ENCODE measurements around the gene MACF1.

MACF1 gene

DNA sequence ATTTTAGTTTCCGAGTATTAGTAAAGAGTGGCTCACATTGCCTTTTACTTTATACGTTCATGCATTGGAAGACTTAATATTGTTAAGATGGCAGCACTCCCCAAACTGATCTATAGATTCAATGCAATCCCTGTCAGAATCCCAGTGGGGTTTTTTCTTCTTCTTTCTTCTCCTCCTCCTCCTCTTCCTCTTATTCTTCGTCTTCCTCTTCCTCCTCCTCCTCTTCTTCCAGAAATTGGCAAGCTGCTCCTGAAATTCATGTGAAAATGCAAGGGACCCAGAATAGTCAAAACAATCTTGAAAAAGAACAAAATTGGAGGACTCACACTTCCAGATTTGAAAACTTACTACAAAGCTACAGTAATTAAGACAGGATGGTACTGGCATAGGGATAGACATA lies 23.2 kb upstream of the MACF1 start:
- Histone ChIP-seq H3K36me3 (ENCODE audit: control insufficient read depth, insufficient read depth, low read length) (no peaks in the 10 kb centered on the region), H3K9ac (ENCODE audit: low read depth, low read length) (no peak overlapping the region), H3K27me3 (ENCODE audit: control insufficient read depth, insufficient read depth, low read length) (no peaks in the 10 kb centered on the region), H3K4me3 (ENCODE audit: low read depth, low read length) (no peak overlapping the region), H3K27ac (ENCODE audit: low read depth, low read length) (no peak overlapping the region), H3K9me3 (ENCODE audit: control insufficient read depth, insufficient read depth, low read length) (no peaks in the 10 kb centered on the region), H3K4me1 (ENCODE audit: control insufficient read depth, insufficient read depth, low read length) (peaks cover 40% of the 10 kb centered on the region)

DNA sequence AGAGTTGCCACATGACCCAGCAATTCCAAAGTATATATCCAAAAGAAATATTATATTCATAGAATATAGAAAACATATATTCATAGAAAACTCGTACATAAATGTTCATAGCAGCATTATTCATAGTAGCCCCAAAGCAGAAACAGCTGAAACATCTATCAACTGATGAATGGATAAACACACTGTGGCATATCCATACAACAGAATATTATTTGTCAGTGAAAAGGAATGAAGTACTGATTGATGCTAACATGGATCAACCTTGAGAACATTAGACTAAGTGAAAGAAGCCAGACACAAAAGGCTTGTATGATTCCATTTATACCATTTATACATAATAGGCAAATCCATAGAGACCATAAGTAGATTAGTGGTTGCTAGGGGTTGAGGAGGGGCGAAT lies 21.7 kb upstream of the MACF1 start:
- Histone ChIP-seq H3K4me1 (ENCODE audit: control insufficient read depth, insufficient read depth, low read length) (peaks cover 33% of the 10 kb centered on the region), H3K9me3 (ENCODE audit: control insufficient read depth, insufficient read depth, low read length) (no peaks in the 10 kb centered on the region)

DNA sequence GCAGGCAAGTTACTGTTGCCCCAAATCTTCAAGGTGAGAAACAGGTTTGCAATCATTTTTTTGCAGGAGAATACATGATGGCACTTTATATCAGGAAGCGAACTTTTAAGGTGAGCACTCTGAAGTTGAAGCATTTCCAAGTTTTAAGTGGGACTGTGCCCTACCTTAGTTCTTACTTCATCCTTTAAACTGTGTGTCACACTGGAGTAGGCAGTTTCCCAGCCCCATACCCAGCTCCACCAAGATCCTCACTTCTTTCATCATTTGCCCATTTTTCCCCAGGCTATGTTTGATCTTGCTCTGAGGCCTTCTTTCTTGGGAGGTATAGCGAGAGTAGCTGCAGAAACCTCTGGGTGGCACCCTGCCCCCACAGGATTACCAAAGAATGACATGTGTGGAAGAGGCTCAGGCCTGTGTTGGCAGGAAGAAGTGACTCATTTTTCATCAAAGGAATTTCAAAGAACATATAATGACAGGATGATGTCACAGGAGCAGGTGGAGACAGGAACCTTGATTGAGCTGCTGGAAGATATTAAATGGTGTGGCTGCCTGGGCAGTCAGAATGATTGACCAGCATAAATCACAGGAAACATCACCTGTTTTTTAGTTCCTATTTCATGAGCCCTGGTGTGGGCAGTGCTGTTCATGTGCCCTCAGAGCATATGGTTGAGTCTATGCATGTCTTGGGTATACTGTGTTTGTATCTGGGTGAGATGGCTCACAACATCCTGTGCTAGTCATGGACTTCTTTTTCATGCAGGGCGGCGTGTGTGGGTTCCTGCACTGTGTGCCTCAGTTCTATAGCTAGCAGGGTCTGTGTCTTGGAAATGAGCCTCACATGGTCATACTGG lies 20.8 kb upstream of the MACF1 start:
- no peaks in the 10 kb centered on the region for H3K36me3 ChIP-seq (ENCODE audit: control insufficient read depth, insufficient read depth, low read length)
- peaks cover 26% of the 10 kb centered on the region for H3K4me1 ChIP-seq (ENCODE audit: control insufficient read depth, insufficient read depth, low read length)
- H3K4me3 ChIP-seq (ENCODE audit: low read depth, low read length) = no peak overlapping the region
- peak overlapping the region; percentile 23 for H3K27ac ChIP-seq (ENCODE audit: low read depth, low read length)
- no peaks in the 10 kb centered on the region for H3K27me3 ChIP-seq (ENCODE audit: control insufficient read depth, insufficient read depth, low read length)
- H3K9ac ChIP-seq (ENCODE audit: low read depth, low read length) = no peak overlapping the region
- H3K9me3 ChIP-seq (ENCODE audit: control insufficient read depth, insufficient read depth, low read length) = no peaks in the 10 kb centered on the region

More for the DNA sequence above, 21.7 kb upstream of the MACF1 start:
- H3K27me3 ChIP-seq (ENCODE audit: control insufficient read depth, insufficient read depth, low read length) = no peaks in the 10 kb centered on the region
- no peaks in the 10 kb centered on the region for H3K36me3 ChIP-seq (ENCODE audit: control insufficient read depth, insufficient read depth, low read length)
- no peak overlapping the region for H3K27ac ChIP-seq (ENCODE audit: low read depth, low read length)
- no peak overlapping the region for H3K4me3 ChIP-seq (ENCODE audit: low read depth, low read length)
- H3K9ac ChIP-seq (ENCODE audit: low read depth, low read length) = no peak overlapping the region

DNA sequence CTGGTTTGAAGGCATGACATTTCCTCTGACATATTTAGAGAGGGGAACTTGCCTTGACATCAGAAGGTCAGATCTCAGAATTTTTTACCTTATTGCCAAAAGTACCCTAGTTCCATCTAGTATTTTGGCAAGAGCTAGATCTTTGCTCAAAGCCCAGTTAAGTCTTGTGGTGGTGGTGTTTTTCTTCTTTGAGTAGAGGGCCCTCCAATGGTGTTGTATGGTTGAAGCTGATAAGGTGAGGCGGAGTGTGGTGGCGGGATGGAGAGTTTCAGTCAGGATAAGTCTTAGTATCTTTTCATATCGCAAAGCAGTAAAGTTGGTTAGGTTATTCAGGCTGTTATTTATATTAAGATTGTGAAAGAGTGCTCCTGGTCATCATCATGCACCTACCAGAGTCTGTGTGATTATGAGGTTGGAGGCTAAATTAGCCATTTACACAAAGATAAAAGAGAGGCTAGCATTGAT lies 20.1 kb upstream of the MACF1 start:
- H3K36me3 ChIP-seq (ENCODE audit: control insufficient read depth, insufficient read depth, low read length) = no peaks in the 10 kb centered on the region
- H3K9ac ChIP-seq (ENCODE audit: low read depth, low read length) = no peak overlapping the region
- H3K9me3 ChIP-seq (ENCODE audit: control insufficient read depth, insufficient read depth, low read length) = no peaks in the 10 kb centered on the region
- peaks cover 32% of the 10 kb centered on the region for H3K4me1 ChIP-seq (ENCODE audit: control insufficient read depth, insufficient read depth, low read length)
- H3K4me3 ChIP-seq (ENCODE audit: low read depth, low read length) = no peak overlapping the region
- H3K27me3 ChIP-seq (ENCODE audit: control insufficient read depth, insufficient read depth, low read length) = no peaks in the 10 kb centered on the region
- H3K27ac ChIP-seq (ENCODE audit: low read depth, low read length) = peak overlapping the region; percentile 23

DNA sequence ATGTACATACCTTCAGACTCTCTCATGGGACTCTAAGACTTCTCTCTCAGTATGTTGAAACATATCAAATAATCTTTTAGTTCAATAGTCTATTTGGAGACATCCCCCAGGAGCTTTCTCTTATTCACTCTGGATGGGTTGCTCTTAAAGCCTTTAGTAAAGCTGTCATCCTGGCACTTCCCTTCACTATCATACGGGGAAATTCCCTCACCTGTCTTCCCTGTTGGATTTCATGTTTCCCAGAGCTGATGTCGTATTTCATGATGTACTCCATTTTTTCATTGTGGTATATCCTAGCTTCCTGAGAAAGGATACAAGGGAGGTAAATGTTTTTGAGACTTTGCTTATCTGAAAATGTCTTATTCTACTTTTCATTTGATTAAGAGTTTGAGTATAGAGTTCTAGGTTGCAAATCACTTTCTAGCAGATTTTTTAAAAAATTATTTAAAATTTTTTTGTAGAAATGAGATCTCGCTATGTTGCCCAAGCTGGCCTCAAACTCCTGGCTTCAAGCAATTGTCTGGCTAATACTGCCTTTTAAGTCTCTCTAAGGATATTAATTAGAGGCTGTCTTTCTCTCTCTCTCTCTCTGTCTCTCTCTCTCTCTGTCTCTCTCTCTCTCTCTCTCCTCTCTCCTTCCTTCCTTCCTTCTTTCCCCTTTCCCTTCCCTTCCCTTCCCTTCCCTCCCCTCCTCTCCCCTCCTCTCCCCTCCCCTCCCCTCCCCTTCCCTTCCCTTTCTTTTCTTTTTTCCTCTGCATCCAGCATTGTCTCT lies 17.0 kb upstream of the MACF1 start:
- H3K27ac ChIP-seq (ENCODE audit: low read depth, low read length) = no peak overlapping the region
- no peak overlapping the region for H3K4me3 ChIP-seq (ENCODE audit: low read depth, low read length)
- no peaks in the 10 kb centered on the region for H3K9me3 ChIP-seq (ENCODE audit: control insufficient read depth, insufficient read depth, low read length)
- no peak overlapping the region for H3K9ac ChIP-seq (ENCODE audit: low read depth, low read length)
- H3K27me3 ChIP-seq (ENCODE audit: control insufficient read depth, insufficient read depth, low read length) = no peaks in the 10 kb centered on the region
- no peaks in the 10 kb centered on the region for H3K36me3 ChIP-seq (ENCODE audit: control insufficient read depth, insufficient read depth, low read length)
- peaks cover 48% of the 10 kb centered on the region for H3K4me1 ChIP-seq (ENCODE audit: control insufficient read depth, insufficient read depth, low read length)

DNA sequence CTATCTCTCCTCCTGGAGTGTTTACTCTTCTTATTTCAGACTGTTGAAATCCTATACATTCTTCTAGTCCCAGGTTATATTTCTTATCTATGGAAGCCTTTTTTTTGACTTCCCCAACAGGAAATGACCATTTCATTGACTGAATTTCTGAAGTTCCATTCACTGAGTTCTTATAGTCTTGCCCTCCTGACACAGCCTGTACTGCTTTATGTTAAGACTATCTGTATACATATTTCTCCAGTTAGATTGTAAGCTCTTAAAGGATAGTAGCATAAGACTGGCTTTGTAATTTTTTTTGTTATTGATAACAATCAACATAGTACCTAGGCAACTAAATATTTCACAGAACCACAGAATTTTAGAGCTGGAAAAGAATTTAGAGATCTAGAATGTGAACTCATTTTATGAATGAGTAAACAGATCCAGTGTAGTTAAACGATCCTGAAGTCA lies 14.9 kb upstream of the MACF1 start:
- Histone ChIP-seq H3K9me3 (ENCODE audit: control insufficient read depth, insufficient read depth, low read length) (no peaks in the 10 kb centered on the region), H3K27me3 (ENCODE audit: control insufficient read depth, insufficient read depth, low read length) (no peaks in the 10 kb centered on the region), H3K9ac (ENCODE audit: low read depth, low read length) (no peak overlapping the region), H3K36me3 (ENCODE audit: control insufficient read depth, insufficient read depth, low read length) (no peaks in the 10 kb centered on the region), H3K27ac (ENCODE audit: low read depth, low read length) (no peak overlapping the region), H3K4me3 (ENCODE audit: low read depth, low read length) (no peak overlapping the region), H3K4me1 (ENCODE audit: control insufficient read depth, insufficient read depth, low read length) (peaks cover 39% of the 10 kb centered on the region)

DNA sequence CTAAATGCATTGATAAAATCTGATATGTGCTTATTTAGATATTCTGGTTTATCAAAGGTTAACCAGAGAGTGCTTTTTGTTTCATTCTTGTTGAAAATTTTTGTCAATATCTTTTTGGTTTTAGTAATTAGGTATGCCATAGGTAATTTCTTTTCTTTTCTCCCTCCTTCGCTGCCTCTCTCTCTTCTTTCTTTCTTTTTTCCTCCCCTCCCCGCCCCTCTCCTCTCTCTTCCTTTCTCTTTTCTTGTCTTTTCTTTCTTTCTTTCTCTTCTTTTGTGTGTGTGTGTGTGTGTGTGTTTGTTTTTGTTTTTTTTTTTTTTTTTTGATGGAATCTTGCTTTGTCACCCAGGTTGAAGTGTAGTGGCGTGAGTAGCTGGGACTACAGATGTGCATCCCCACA lies 14.4 kb upstream of the MACF1 start:
- Histone ChIP-seq H3K9me3 (ENCODE audit: control insufficient read depth, insufficient read depth, low read length) (no peaks in the 10 kb centered on the region), H3K4me1 (ENCODE audit: control insufficient read depth, insufficient read depth, low read length) (peaks cover 39% of the 10 kb centered on the region), H3K27ac (ENCODE audit: low read depth, low read length) (no peak overlapping the region), H3K36me3 (ENCODE audit: control insufficient read depth, insufficient read depth, low read length) (no peaks in the 10 kb centered on the region), H3K4me3 (ENCODE audit: low read depth, low read length) (no peak overlapping the region), H3K9ac (ENCODE audit: low read depth, low read length) (no peak overlapping the region), H3K27me3 (ENCODE audit: control insufficient read depth, insufficient read depth, low read length) (no peaks in the 10 kb centered on the region)

DNA sequence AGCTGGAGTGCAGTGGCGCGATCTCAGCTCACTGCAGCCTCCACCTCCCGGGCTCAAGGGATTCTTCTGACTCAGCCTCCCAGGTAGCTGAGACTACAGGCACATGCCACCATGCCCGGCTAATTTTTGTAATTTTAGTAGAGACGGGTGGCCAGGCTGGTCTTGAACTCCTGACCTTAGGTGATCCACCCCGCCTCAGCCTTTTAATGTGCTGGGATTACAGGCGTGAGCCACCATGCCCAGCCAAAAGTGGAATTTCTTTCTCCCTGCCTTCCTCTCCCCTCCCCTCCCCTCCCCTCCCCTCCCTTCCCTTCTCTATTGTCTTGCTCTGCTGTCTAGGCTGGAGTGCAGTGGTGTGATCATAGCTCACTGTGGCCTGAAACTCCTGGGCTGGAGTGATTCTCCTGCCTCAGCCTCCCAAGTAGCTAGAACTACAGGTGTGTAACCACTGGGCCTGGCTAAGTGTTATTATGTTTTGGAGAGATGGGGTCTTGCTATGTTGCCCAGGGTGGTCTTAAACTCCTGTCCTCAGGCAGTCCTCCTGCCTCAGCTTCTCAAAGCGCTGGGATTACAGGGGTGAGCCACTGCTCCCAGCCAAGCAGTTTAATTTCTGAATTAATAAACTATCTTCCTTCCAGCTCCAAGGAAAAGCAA lies 10.0 kb upstream of the MACF1 start:
- no peak overlapping the region for H3K27ac ChIP-seq (ENCODE audit: low read depth, low read length)
- H3K4me1 ChIP-seq (ENCODE audit: control insufficient read depth, insufficient read depth, low read length) = peaks cover 33% of the 10 kb centered on the region
- H3K9me3 ChIP-seq (ENCODE audit: control insufficient read depth, insufficient read depth, low read length) = no peaks in the 10 kb centered on the region
- no peak overlapping the region for H3K9ac ChIP-seq (ENCODE audit: low read depth, low read length)
- no peaks in the 10 kb centered on the region for H3K36me3 ChIP-seq (ENCODE audit: control insufficient read depth, insufficient read depth, low read length)
- H3K27me3 ChIP-seq (ENCODE audit: control insufficient read depth, insufficient read depth, low read length) = no peaks in the 10 kb centered on the region
- H3K4me3 ChIP-seq (ENCODE audit: low read depth, low read length) = no peak overlapping the region

DNA sequence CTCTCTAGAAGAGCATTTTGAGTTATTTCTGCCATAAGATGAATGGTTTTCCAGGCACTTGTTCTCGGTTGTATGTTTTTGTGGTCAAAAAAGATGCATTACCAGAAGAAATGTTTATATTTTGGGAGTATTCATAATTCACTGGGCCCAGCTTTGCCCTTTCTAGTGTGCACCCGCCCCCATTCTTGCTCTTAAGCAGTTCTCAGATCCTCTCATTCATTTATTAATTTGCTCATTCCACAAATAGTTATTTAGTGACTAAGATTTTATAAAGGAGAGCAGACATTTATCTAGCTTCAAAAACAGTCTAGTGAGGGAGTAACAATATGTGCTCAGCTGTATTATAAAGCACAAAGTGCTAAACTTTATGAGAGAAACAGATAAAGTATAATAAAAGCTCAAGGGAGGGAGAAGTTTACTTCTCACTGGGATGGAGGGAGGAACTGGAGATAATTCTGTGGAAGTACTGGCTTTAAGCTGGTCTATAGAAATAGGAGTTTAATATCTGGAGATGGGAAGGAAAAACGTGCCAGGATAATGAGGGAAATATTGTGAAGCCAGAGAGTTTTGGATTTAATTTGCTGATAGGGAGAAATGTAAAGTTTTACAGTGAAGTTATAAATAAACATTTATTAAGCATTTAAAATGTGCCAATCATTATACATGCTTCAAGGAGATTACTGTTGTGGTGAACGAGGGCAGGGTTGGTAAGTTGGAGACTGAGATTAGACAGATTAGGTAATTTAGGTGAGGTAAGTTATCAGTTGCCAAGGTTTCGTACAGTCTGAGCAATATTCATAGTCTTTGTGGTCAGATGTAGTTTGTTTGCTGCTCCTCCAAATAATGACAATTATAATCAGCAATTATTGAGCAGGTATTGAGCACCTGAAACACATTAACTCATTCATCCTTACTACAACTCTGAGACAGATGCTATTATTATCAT lies 9.1 kb upstream of the MACF1 start:
- Histone ChIP-seq H3K27ac (ENCODE audit: low read depth, low read length) (no peak overlapping the region), H3K27me3 (ENCODE audit: control insufficient read depth, insufficient read depth, low read length) (no peaks in the 10 kb centered on the region), H3K9ac (ENCODE audit: low read depth, low read length) (no peak overlapping the region), H3K36me3 (ENCODE audit: control insufficient read depth, insufficient read depth, low read length) (no peaks in the 10 kb centered on the region), H3K9me3 (ENCODE audit: control insufficient read depth, insufficient read depth, low read length) (no peaks in the 10 kb centered on the region), H3K4me1 (ENCODE audit: control insufficient read depth, insufficient read depth, low read length) (peaks cover 27% of the 10 kb centered on the region), H3K4me3 (ENCODE audit: low read depth, low read length) (no peak overlapping the region)
